Stimulated activated CD8-positive, alpha-beta memory T cell treated with anti-CD3 and anti-CD28 coated beads, Interleukin-4, amount 100 ng/mL, for 48 hours (primary cell): ENCODE results near the gene ATP2A3.
"Not testable (repeated sequence)": the region's sequence is repeated elsewhere in the genome, so short reads cannot be mapped to it uniquely, and the experiment has no call there.

Source experiments
- DNase-seq: peaks from one replicate; pipeline ENCODE4 v3.0.0-alpha.2; 2020

Gene ATP2A3

GRCh38 chr17:3953542-3953941 is 10.7 kb downstream of the ATP2A3 start:
- no peak for DNase-seq

- DNase-seq = no peak
Measured at GRCh38 chr17:3952186-3952585, 12.1 kb downstream of the ATP2A3 start.

GRCh38 chr17:3951420-3951819 is 12.8 kb downstream of the ATP2A3 start:
- no peak for DNase-seq

GRCh38 chr17:3951003-3951402 is 13.2 kb downstream of the ATP2A3 start:
- DNase-seq = no peak

- no peak for DNase-seq
Measured at GRCh38 chr17:3950584-3950983, 13.7 kb downstream of the ATP2A3 start.

GRCh38 chr17:3949418-3949817 is 14.8 kb downstream of the ATP2A3 start:
- no peak for DNase-seq

- not testable (repeated sequence) for DNase-seq
Measured at GRCh38 chr17:3948551-3948950, 15.7 kb downstream of the ATP2A3 start.

GRCh38 chr17:3947318-3947810 is 16.9 kb downstream of the ATP2A3 start:
- no peak for DNase-seq

- DNase-seq = no peak
Measured at GRCh38 chr17:3946711-3947235, 17.5 kb downstream of the ATP2A3 start.

- DNase-seq = peak; percentile 77
Measured at GRCh38 chr17:3944485-3945388, 19.5 kb downstream of the ATP2A3 start.

GRCh38 chr17:3943240-3943891 is 20.9 kb downstream of the ATP2A3 start:
- no peak for DNase-seq

GRCh38 chr17:3940965-3941698 is 23.1 kb downstream of the ATP2A3 start:
- DNase-seq = no peak

GRCh38 chr17:3937359-3937758 is 26.9 kb downstream of the ATP2A3 start:
- no peak for DNase-seq

GRCh38 chr17:3935825-3936355 is 28.3 kb downstream of the ATP2A3 start:
- DNase-seq = no peak

- DNase-seq = peak; percentile 44
Measured at GRCh38 chr17:3935140-3935542, 29.1 kb downstream of the ATP2A3 start.

- DNase-seq = no peak
Measured at GRCh38 chr17:3929764-3930163, 34.5 kb downstream of the ATP2A3 start.

GRCh38 chr17:3929181-3929580 is 35.1 kb downstream of the ATP2A3 start:
- DNase-seq = no peak

- DNase-seq = no peak
Measured at GRCh38 chr17:3928406-3928805, 35.8 kb downstream of the ATP2A3 start.

- DNase-seq = no peak
Measured at GRCh38 chr17:3927628-3928340, 36.5 kb downstream of the ATP2A3 start.

GRCh38 chr17:3926860-3927627 is 37.2 kb downstream of the ATP2A3 start:
- no peak for DNase-seq
